ENCODE results near the gene NEDD9.

Gene NEDD9

GRCh38 chr6:11230158-11231107, 2.0 kb downstream of the NEDD9 start:
- H3K4me3 ChIP-seq (ENCODE audit: low read depth in 1 of 2, low read length in 2 of 2): peak overlapping the region in 1 of 2 donors; percentile 8
- peaks cover 11% of the 10 kb centered on the region for H3K4me1 ChIP-seq (ENCODE audit: insufficient read depth, low read length)
- peak overlapping the region; percentile 83 for H3K27ac ChIP-seq (ENCODE audit: low read depth, low read length)
- H3K9ac ChIP-seq (ENCODE audit: low read length): no peak overlapping the region
- H3K9me3 ChIP-seq (ENCODE audit: low read length): no peaks in the 10 kb centered on the region
- no peaks in the 10 kb centered on the region for H3K27me3 ChIP-seq (ENCODE audit: control insufficient read depth in 1 of 2, insufficient read depth in 2 of 2, low read length in 2 of 2)
- H3K36me3 ChIP-seq (ENCODE audit: insufficient read depth, low read length): no peaks in the 10 kb centered on the region

GRCh38 chr6:11229655-11230046, 2.8 kb downstream of the NEDD9 start:
- Histone ChIP-seq H3K27ac (ENCODE audit: low read depth, low read length) (no peak overlapping the region), H3K4me3 (ENCODE audit: low read depth in 1 of 2, low read length in 2 of 2) (peak overlapping the region in 1 of 2 donors; percentile 8), H3K27me3 (ENCODE audit: control insufficient read depth in 1 of 2, insufficient read depth in 2 of 2, low read length in 2 of 2) (no peaks in the 10 kb centered on the region), H3K9me3 (ENCODE audit: low read length) (no peaks in the 10 kb centered on the region), H3K4me1 (ENCODE audit: insufficient read depth, low read length) (peaks cover 11% of the 10 kb centered on the region), H3K9ac (ENCODE audit: low read length) (no peak overlapping the region), H3K36me3 (ENCODE audit: insufficient read depth, low read length) (no peaks in the 10 kb centered on the region)

GRCh38 chr6:11228935-11229654, 3.4 kb downstream of the NEDD9 start:
- Histone ChIP-seq H3K27me3 (ENCODE audit: control insufficient read depth in 1 of 2, insufficient read depth in 2 of 2, low read length in 2 of 2) (no peaks in the 10 kb centered on the region), H3K9ac (ENCODE audit: low read length) (no peak overlapping the region), H3K4me1 (ENCODE audit: insufficient read depth, low read length) (peaks cover 11% of the 10 kb centered on the region), H3K9me3 (ENCODE audit: low read length) (no peaks in the 10 kb centered on the region), H3K36me3 (ENCODE audit: insufficient read depth, low read length) (no peaks in the 10 kb centered on the region), H3K27ac (ENCODE audit: low read depth, low read length) (no peak overlapping the region), H3K4me3 (ENCODE audit: low read depth in 1 of 2, low read length in 2 of 2) (peak overlapping the region in 1 of 2 donors; percentile 8)

- Histone ChIP-seq H3K27ac (ENCODE audit: low read depth, low read length) (no peak overlapping the region), H3K36me3 (ENCODE audit: insufficient read depth, low read length) (no peaks in the 10 kb centered on the region), H3K4me3 (ENCODE audit: low read depth in 1 of 2, low read length in 2 of 2) (no peak overlapping the region), H3K9ac (ENCODE audit: low read length) (no peak overlapping the region), H3K4me1 (ENCODE audit: insufficient read depth, low read length) (peaks cover 6% of the 10 kb centered on the region), H3K27me3 (ENCODE audit: control insufficient read depth in 1 of 2, insufficient read depth in 2 of 2, low read length in 2 of 2) (no peaks in the 10 kb centered on the region), H3K9me3 (ENCODE audit: low read length) (no peaks in the 10 kb centered on the region)
Observed at GRCh38 chr6:11227698-11228097, 4.8 kb downstream of the NEDD9 start.

- H3K9me3 ChIP-seq (ENCODE audit: low read length): no peaks in the 10 kb centered on the region
- H3K27me3 ChIP-seq (ENCODE audit: control insufficient read depth in 1 of 2, insufficient read depth in 2 of 2, low read length in 2 of 2): no peaks in the 10 kb centered on the region
- H3K4me1 ChIP-seq (ENCODE audit: insufficient read depth, low read length): no peaks in the 10 kb centered on the region
- H3K27ac ChIP-seq (ENCODE audit: low read depth, low read length): no peak overlapping the region
- no peak overlapping the region for H3K4me3 ChIP-seq (ENCODE audit: low read depth in 1 of 2, low read length in 2 of 2)
- no peak overlapping the region for H3K9ac ChIP-seq (ENCODE audit: low read length)
- H3K36me3 ChIP-seq (ENCODE audit: insufficient read depth, low read length): no peaks in the 10 kb centered on the region
Observed at GRCh38 chr6:11226005-11226404, 6.5 kb downstream of the NEDD9 start.

GRCh38 chr6:11224966-11225463, 7.5 kb downstream of the NEDD9 start:
- no peak overlapping the region for H3K4me3 ChIP-seq (ENCODE audit: low read depth in 1 of 2, low read length in 2 of 2)
- H3K9me3 ChIP-seq (ENCODE audit: low read length): no peaks in the 10 kb centered on the region
- H3K27ac ChIP-seq (ENCODE audit: low read depth, low read length): no peak overlapping the region
- H3K4me1 ChIP-seq (ENCODE audit: insufficient read depth, low read length): no peaks in the 10 kb centered on the region
- no peaks in the 10 kb centered on the region for H3K36me3 ChIP-seq (ENCODE audit: insufficient read depth, low read length)
- no peak overlapping the region for H3K9ac ChIP-seq (ENCODE audit: low read length)
- no peaks in the 10 kb centered on the region for H3K27me3 ChIP-seq (ENCODE audit: control insufficient read depth in 1 of 2, insufficient read depth in 2 of 2, low read length in 2 of 2)

GRCh38 chr6:11224252-11224965, 8.1 kb downstream of the NEDD9 start:
- H3K27ac ChIP-seq (ENCODE audit: low read depth, low read length): no peak overlapping the region
- H3K9ac ChIP-seq (ENCODE audit: low read length): no peak overlapping the region
- H3K4me1 ChIP-seq (ENCODE audit: insufficient read depth, low read length): no peaks in the 10 kb centered on the region

GRCh38 chr6:11223286-11223864, 9.1 kb downstream of the NEDD9 start:
- Histone ChIP-seq H3K27me3 (ENCODE audit: control insufficient read depth in 1 of 2, insufficient read depth in 2 of 2, low read length in 2 of 2) (no peaks in the 10 kb centered on the region), H3K36me3 (ENCODE audit: insufficient read depth, low read length) (no peaks in the 10 kb centered on the region), H3K4me3 (ENCODE audit: low read depth in 1 of 2, low read length in 2 of 2) (no peak overlapping the region), H3K27ac (ENCODE audit: low read depth, low read length) (no peak overlapping the region), H3K9ac (ENCODE audit: low read length) (no peak overlapping the region), H3K4me1 (ENCODE audit: insufficient read depth, low read length) (peaks cover under 1% of the 10 kb centered on the region), H3K9me3 (ENCODE audit: low read length) (no peaks in the 10 kb centered on the region)

More at GRCh38 chr6:11224252-11224965, 8.1 kb downstream of the NEDD9 start:
- no peaks in the 10 kb centered on the region for H3K9me3 ChIP-seq (ENCODE audit: low read length)
- no peaks in the 10 kb centered on the region for H3K36me3 ChIP-seq (ENCODE audit: insufficient read depth, low read length)
- no peak overlapping the region for H3K4me3 ChIP-seq (ENCODE audit: low read depth in 1 of 2, low read length in 2 of 2)
- no peaks in the 10 kb centered on the region for H3K27me3 ChIP-seq (ENCODE audit: control insufficient read depth in 1 of 2, insufficient read depth in 2 of 2, low read length in 2 of 2)

GRCh38 chr6:11222385-11223277, 9.8 kb downstream of the NEDD9 start:
- H3K4me3 ChIP-seq (ENCODE audit: low read depth in 1 of 2, low read length in 2 of 2): no peak overlapping the region
- no peak overlapping the region for H3K9ac ChIP-seq (ENCODE audit: low read length)
- peaks cover 8% of the 10 kb centered on the region for H3K4me1 ChIP-seq (ENCODE audit: insufficient read depth, low read length)
- no peaks in the 10 kb centered on the region for H3K36me3 ChIP-seq (ENCODE audit: insufficient read depth, low read length)
- H3K9me3 ChIP-seq (ENCODE audit: low read length): no peaks in the 10 kb centered on the region
- H3K27ac ChIP-seq (ENCODE audit: low read depth, low read length): no peak overlapping the region
- no peaks in the 10 kb centered on the region for H3K27me3 ChIP-seq (ENCODE audit: control insufficient read depth in 1 of 2, insufficient read depth in 2 of 2, low read length in 2 of 2)

GRCh38 chr6:11221623-11222384, 10.7 kb downstream of the NEDD9 start:
- Histone ChIP-seq H3K36me3 (ENCODE audit: insufficient read depth, low read length) (no peaks in the 10 kb centered on the region), H3K4me1 (ENCODE audit: insufficient read depth, low read length) (peaks cover 15% of the 10 kb centered on the region), H3K27me3 (ENCODE audit: control insufficient read depth in 1 of 2, insufficient read depth in 2 of 2, low read length in 2 of 2) (no peaks in the 10 kb centered on the region), H3K9ac (ENCODE audit: low read length) (no peak overlapping the region), H3K9me3 (ENCODE audit: low read length) (no peaks in the 10 kb centered on the region), H3K4me3 (ENCODE audit: low read depth in 1 of 2, low read length in 2 of 2) (no peak overlapping the region), H3K27ac (ENCODE audit: low read depth, low read length) (no peak overlapping the region)

Measured in muscle layer of colon (tissue), 2 donors.